Measurements from ENCODE around the gene GAS5. TPM values are rescaled to one million over a fixed set of nuclear protein-coding genes. Genes with fewer than 3 reads are reported as not detected.

GAS5 gene
- total and polyA plus RNA-seq, 9 of the 15 experiments (the other 6 are each of a cell fraction or from before 2014, with no cell fraction given) = 565 to 1,860 (median 1,006) TPM

DNA sequence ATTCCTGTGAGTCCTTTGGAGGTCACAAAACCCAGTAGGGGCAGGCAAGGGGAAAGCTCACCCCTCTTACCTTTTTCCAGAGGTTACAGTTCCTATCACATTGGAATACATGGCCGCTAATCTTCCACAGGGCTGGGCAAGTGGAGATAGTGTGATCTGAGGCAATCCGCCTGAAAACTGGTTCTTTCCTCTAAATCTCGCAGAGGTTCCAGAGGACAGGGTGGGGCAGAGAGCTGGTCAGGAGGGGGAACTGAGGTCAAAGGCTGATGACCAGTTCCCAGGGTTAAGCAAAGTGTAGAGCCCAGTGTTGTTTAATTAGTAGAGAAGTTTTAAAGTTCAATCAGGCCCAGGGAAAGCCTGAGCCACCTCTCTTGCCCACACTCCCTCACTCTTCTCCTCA is 49.4 kb upstream of the GAS5 start, which contains the start of gene SERPINC1 (continued):
- TF ChIP-seq STAT5A (IDR thresholded peaks at IDR 0.05; ENCODE audit: borderline replicate concordance, low read length) = no peak
- TF ChIP-seq, protein P1, sequence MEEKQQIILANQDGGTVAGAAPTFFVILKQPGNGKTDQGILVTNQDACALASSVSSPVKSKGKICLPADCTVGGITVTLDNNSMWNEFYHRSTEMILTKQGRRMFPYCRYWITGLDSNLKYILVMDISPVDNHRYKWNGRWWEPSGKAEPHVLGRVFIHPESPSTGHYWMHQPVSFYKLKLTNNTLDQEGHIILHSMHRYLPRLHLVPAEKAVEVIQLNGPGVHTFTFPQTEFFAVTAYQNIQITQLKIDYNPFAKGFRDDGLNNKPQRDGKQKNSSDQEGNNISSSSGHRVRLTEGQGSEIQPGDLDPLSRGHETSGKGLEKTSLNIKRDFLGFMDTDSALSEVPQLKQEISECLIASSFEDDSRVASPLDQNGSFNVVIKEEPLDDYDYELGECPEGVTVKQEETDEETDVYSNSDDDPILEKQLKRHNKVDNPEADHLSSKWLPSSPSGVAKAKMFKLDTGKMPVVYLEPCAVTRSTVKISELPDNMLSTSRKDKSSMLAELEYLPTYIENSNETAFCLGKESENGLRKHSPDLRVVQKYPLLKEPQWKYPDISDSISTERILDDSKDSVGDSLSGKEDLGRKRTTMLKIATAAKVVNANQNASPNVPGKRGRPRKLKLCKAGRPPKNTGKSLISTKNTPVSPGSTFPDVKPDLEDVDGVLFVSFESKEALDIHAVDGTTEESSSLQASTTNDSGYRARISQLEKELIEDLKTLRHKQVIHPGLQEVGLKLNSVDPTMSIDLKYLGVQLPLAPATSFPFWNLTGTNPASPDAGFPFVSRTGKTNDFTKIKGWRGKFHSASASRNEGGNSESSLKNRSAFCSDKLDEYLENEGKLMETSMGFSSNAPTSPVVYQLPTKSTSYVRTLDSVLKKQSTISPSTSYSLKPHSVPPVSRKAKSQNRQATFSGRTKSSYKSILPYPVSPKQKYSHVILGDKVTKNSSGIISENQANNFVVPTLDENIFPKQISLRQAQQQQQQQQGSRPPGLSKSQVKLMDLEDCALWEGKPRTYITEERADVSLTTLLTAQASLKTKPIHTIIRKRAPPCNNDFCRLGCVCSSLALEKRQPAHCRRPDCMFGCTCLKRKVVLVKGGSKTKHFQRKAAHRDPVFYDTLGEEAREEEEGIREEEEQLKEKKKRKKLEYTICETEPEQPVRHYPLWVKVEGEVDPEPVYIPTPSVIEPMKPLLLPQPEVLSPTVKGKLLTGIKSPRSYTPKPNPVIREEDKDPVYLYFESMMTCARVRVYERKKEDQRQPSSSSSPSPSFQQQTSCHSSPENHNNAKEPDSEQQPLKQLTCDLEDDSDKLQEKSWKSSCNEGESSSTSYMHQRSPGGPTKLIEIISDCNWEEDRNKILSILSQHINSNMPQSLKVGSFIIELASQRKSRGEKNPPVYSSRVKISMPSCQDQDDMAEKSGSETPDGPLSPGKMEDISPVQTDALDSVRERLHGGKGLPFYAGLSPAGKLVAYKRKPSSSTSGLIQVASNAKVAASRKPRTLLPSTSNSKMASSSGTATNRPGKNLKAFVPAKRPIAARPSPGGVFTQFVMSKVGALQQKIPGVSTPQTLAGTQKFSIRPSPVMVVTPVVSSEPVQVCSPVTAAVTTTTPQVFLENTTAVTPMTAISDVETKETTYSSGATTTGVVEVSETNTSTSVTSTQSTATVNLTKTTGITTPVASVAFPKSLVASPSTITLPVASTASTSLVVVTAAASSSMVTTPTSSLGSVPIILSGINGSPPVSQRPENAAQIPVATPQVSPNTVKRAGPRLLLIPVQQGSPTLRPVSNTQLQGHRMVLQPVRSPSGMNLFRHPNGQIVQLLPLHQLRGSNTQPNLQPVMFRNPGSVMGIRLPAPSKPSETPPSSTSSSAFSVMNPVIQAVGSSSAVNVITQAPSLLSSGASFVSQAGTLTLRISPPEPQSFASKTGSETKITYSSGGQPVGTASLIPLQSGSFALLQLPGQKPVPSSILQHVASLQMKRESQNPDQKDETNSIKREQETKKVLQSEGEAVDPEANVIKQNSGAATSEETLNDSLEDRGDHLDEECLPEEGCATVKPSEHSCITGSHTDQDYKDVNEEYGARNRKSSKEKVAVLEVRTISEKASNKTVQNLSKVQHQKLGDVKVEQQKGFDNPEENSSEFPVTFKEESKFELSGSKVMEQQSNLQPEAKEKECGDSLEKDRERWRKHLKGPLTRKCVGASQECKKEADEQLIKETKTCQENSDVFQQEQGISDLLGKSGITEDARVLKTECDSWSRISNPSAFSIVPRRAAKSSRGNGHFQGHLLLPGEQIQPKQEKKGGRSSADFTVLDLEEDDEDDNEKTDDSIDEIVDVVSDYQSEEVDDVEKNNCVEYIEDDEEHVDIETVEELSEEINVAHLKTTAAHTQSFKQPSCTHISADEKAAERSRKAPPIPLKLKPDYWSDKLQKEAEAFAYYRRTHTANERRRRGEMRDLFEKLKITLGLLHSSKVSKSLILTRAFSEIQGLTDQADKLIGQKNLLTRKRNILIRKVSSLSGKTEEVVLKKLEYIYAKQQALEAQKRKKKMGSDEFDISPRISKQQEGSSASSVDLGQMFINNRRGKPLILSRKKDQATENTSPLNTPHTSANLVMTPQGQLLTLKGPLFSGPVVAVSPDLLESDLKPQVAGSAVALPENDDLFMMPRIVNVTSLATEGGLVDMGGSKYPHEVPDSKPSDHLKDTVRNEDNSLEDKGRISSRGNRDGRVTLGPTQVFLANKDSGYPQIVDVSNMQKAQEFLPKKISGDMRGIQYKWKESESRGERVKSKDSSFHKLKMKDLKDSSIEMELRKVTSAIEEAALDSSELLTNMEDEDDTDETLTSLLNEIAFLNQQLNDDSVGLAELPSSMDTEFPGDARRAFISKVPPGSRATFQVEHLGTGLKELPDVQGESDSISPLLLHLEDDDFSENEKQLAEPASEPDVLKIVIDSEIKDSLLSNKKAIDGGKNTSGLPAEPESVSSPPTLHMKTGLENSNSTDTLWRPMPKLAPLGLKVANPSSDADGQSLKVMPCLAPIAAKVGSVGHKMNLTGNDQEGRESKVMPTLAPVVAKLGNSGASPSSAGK (IDR thresholded peaks at IDR 0.05) = no peak; the same call in 1 of the 2 replicates
- no peak for TF ChIP-seq KAT2B (IDR thresholded peaks at IDR 0.05; ENCODE audit: low read depth, low read length)
- no peak for TF ChIP-seq ZNF165 (CRISPR knock-in tag; IDR thresholded peaks at IDR 0.05; ENCODE audit: borderline replicate concordance)
- TF ChIP-seq, protein P2, sequence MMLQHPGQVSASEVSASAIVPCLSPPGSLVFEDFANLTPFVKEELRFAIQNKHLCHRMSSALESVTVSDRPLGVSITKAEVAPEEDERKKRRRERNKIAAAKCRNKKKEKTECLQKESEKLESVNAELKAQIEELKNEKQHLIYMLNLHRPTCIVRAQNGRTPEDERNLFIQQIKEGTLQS (IDR thresholded peaks at IDR 0.05) = peak; percentile 26; the same call in 1 of the 2 replicates
- TF ChIP-seq, protein P2 (CRISPR knock-in tag; conservative IDR thresholded peaks at IDR 0.05) = no peak
- TF ChIP-seq NFATC3 (IDR thresholded peaks at IDR 0.05) = no peak
- no peak for TF ChIP-seq RBFOX2 (IDR thresholded peaks at IDR 0.05; ENCODE audit: low read depth, low read length)
- no peak for TF ChIP-seq MEF2A (IDR thresholded peaks at IDR 0.05; ENCODE audit: control insufficient read depth, low read depth, low read length)
- no peak for TF ChIP-seq ELF4 (CRISPR knock-in tag; IDR thresholded peaks at IDR 0.05)
- no peak for TF ChIP-seq TSC22D4 (tag; IDR thresholded peaks at IDR 0.05)
- TF ChIP-seq ETV5 (CRISPR knock-in tag; IDR thresholded peaks at IDR 0.05; ENCODE audit: low read depth) = no peak
- peak; percentile 32; the same call in 1 of the 2 replicates for TF ChIP-seq TAL1 (IDR thresholded peaks at IDR 0.05)
- no peak for TF ChIP-seq ZNF354B (CRISPR knock-in tag; IDR thresholded peaks at IDR 0.05)
- peak; percentile 41 for TF ChIP-seq TCF3 (CRISPR knock-in tag; IDR thresholded peaks at IDR 0.05)
- no peak for TF ChIP-seq TCF15 (CRISPR knock-in tag; IDR thresholded peaks at IDR 0.05)
- peak; percentile 42; the same call in 1 of the 2 replicates for TF ChIP-seq ZNF644 (tag; IDR thresholded peaks at IDR 0.05; ENCODE audit: low read depth)
